Calu3 (cell line): Measurements from ENCODE around the gene DUT. TPM values are rescaled to one million over a fixed set of nuclear protein-coding genes. Genes with fewer than 3 reads are reported as not detected.
A peak's percentile ranks its signal among the peaks of the same experiment; 100 is the strongest.

Experiments used
- Bru-seq: library from RNA; stranded (reverse); fragments of 400-500 nt; gene quantifications from one replicate; lab custom pipeline; 2021; lab: Mats Ljungman, UMichigan
- BruChase-seq, 2 experiments: library from RNA; stranded (reverse); fragments of 400-500 nt; gene quantifications; one replicate each; lab custom pipeline; 2021; lab: Mats Ljungman, UMichigan
- BruUV-seq: library from RNA; stranded (reverse); fragments of 400-500 nt; replicated peaks from 2 replicates; lab custom pipeline; 2021; lab: Mats Ljungman, UMichigan
- CTCF ChIA-PET: fragments of 300-600 bp; sonication (Branson Sonifier 250); formaldehyde crosslinking; loops from one replicate; lab custom pipeline; 2022; ENCODE audit warnings: antibody characterized with exemption; lab: Charles Lee
- DNase-seq: peaks from one replicate; pipeline ENCODE4 v3.0.0; 2022
- H3K27ac Mint-ChIP-seq: one replicate; pipeline ENCODE4 v1.8.0; 2022; ENCODE audit warnings: mixed read lengths; ENCODE audit not compliant: unreplicated experiment
- H3K27me3 Mint-ChIP-seq: one replicate; pipeline ENCODE4 v1.8.0; 2022; ENCODE audit warnings: mixed read lengths; ENCODE audit not compliant: unreplicated experiment
- H3K36me3 Mint-ChIP-seq: one replicate; pipeline ENCODE4 v1.8.0; 2022; ENCODE audit warnings: mild to moderate bottlenecking, moderate library complexity, mixed read lengths; ENCODE audit not compliant: insufficient read depth, unreplicated experiment
- H3K4me1 Mint-ChIP-seq: one replicate; pipeline ENCODE4 v1.8.0; 2022; ENCODE audit warnings: mild to moderate bottlenecking, low read depth, mixed read lengths; ENCODE audit not compliant: unreplicated experiment
- H3K4me3 Mint-ChIP-seq: one replicate; pipeline ENCODE4 v1.8.0; 2022; ENCODE audit warnings: mild to moderate bottlenecking, low read depth, moderate library complexity, mixed read lengths; ENCODE audit not compliant: unreplicated experiment
- H3K9me3 Mint-ChIP-seq: one replicate; pipeline ENCODE4 v1.8.0; 2022; ENCODE audit warnings: low read depth, mixed read lengths; ENCODE audit not compliant: unreplicated experiment
- intact Hi-C: fragments of 100-400 bp; cut with micrococcal nuclease; formaldehyde crosslinking; loops from one replicate; pipeline ENCODE4 v1.10.0; 2022; ENCODE audit not compliant: unreplicated experiment
- long read RNA-seq: library from polyadenylated mRNA; stranded (forward); transcript quantifications from one replicate; pipeline ENCODE4 v2.0.0, GENCODE V29; 2022
- total RNA-seq: library from RNA; stranded (reverse); gene quantifications from 2 replicates; pipeline ENCODE4 v1.2.3, GENCODE V29; 2022
- TF ChIP-seq, protein P1 (sequence below): fragments of 200-600 bp; IDR thresholded peaks from one replicate; pipeline ENCODE4 v1.8.0; 2022; ENCODE audit warnings: antibody characterized with exemption; ENCODE audit not compliant: unreplicated experiment

DUT gene
- total RNA-seq (94.6 and 116 TPM in 2 replicates), Bru-seq, nascent RNA (percentile 84 among the genes with signal in this experiment), BruChase-seq, experiment 1, labeled RNA remaining after a 6-hour chase (percentile 87 among the genes with signal in this experiment), BruChase-seq, experiment 2, labeled RNA remaining after a 2-hour chase (percentile 80 among the genes with signal in this experiment)
- long read RNA-seq, transcript DUT-202 (6 exons, 1,935 nt), result minor isoform, 78 of 194 reads
- long read RNA-seq, transcript DUT-201 (7 exons, 2,147 nt), result major isoform, 91 of 194 reads
- long read RNA-seq, transcript DUT-205 (7 exons, 769 nt), result minor isoform, 15 of 194 reads
- long read RNA-seq, partial matches to known transcripts, result 1 of 194 reads
- long read RNA-seq, other reads (novel, unspliced or antisense), result 4 of 194 reads

GRCh38 chr15:48330855-48331795 is at the start of gene DUT:
DUT (plus strand) TSS chr15:48331429; CDS start chr15:48331516, 87 bp downstream.
- CTCF ChIA-PET, result interaction anchor here (0.6 to 0.7 kb wide), 2 partner anchors 22 to 1291 kb away, joined by 4 read pairs; no protein-coding TSS in a partner anchor
- no TSS peak for BruUV-seq
- H3K4me1 Mint-ChIP-seq, result peaks cover 13% of the 10 kb centered on the region
- H3K36me3 Mint-ChIP-seq, result peaks cover 31% of the 10 kb centered on the region
- DNase-seq, result peak; percentile 82
- no peaks in the 10 kb centered on the region for H3K9me3 Mint-ChIP-seq
- H3K27me3 Mint-ChIP-seq, result no peaks in the 10 kb centered on the region
- H3K27ac Mint-ChIP-seq, result peak within 1 kb of the TSS; percentile 79
- peak within 1 kb of the TSS; percentile 92 for H3K4me3 Mint-ChIP-seq
- TF ChIP-seq, protein P1, sequence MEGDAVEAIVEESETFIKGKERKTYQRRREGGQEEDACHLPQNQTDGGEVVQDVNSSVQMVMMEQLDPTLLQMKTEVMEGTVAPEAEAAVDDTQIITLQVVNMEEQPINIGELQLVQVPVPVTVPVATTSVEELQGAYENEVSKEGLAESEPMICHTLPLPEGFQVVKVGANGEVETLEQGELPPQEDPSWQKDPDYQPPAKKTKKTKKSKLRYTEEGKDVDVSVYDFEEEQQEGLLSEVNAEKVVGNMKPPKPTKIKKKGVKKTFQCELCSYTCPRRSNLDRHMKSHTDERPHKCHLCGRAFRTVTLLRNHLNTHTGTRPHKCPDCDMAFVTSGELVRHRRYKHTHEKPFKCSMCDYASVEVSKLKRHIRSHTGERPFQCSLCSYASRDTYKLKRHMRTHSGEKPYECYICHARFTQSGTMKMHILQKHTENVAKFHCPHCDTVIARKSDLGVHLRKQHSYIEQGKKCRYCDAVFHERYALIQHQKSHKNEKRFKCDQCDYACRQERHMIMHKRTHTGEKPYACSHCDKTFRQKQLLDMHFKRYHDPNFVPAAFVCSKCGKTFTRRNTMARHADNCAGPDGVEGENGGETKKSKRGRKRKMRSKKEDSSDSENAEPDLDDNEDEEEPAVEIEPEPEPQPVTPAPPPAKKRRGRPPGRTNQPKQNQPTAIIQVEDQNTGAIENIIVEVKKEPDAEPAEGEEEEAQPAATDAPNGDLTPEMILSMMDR, result no peak
- intact Hi-C loops, result no loop called here

GRCh38 chr15:48281674-48282073 is 49.6 kb upstream of the DUT start:
- CTCF ChIA-PET, result no interaction called here
- intact Hi-C loops, result no loop called here
- peaks cover 41% of the 10 kb centered on the region for H3K27me3 Mint-ChIP-seq
- DNase-seq, result no peak
- H3K27ac Mint-ChIP-seq, result no peak overlapping the region
- TF ChIP-seq, protein P1, result no peak
- no peak overlapping the region for H3K4me3 Mint-ChIP-seq
- no peaks in the 10 kb centered on the region for H3K9me3 Mint-ChIP-seq
- BruUV-seq, result no TSS peak
- no peaks in the 10 kb centered on the region for H3K4me1 Mint-ChIP-seq
- H3K36me3 Mint-ChIP-seq, result no peaks in the 10 kb centered on the region

DNA sequence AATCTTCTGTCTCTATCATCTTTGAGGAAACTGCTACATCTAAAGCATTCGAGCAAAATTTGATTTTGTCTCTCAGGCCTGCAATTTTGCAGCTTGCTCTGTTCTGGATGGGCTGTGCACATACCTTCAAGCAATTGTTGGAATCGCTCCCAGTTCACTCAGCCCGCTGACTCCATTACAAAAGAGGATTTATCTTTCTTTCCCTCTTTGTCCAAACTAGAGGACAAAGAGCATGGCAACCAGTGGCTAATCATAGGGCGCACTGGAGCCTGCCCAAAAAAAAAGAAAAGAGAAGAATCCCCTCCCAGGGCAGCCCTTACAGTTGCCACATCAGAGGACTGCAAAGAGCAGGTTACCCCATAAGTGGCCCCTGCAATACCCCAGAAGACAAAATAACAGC is 49.0 kb upstream of the DUT start:
- TF ChIP-seq, protein P1, result no peak
- Mint-ChIP-seq H3K4me3 (no peak overlapping the region), H3K27me3 (peaks cover 41% of the 10 kb centered on the region), H3K4me1 (no peaks in the 10 kb centered on the region), H3K9me3 (no peaks in the 10 kb centered on the region), H3K27ac (no peak overlapping the region), H3K36me3 (no peaks in the 10 kb centered on the region)
- CTCF ChIA-PET, result no interaction called here
- intact Hi-C loops, result no loop called here
- no peak for DNase-seq
- BruUV-seq, result no TSS peak

DNA sequence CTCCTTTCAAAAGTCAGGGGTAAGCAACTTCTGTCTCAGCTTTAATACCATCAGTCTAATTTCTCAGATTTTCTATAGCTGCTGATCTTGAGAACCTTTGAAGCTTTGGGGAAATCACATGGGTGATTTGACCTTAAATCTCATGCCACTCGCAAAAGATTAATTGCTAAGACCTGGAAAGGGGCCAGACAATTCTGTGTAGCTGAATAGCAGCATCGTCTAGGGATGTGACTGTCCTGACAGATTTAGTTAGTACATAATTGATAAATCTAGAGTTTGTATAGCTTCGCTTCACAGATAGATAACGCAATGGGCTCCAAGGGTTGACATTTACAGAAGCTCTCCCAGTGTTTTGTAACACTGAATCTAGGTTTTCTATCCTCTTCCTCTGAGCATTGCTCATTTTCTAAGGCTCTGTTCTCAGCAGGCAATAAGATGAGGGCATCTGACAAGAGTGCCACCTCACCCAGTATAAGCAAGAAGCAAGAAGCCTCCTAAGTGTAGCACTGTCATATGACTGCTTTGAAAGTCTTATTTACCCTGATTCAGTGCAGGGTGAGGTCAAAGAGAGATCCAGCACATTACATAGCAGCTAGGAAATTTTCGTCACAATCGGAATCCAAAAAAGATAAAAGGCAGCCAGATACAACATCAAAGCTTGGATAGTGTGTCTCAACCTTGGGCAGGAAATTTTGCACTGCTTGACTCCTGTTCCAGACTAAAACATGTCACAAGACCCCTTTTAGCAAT is 47.7 kb upstream of the DUT start:
- H3K9me3 Mint-ChIP-seq, result no peaks in the 10 kb centered on the region
- H3K27me3 Mint-ChIP-seq, result peaks cover 41% of the 10 kb centered on the region
- no peaks in the 10 kb centered on the region for H3K4me1 Mint-ChIP-seq
- no peak overlapping the region for H3K27ac Mint-ChIP-seq
- intact Hi-C loops, result no loop called here
- TF ChIP-seq, protein P1, result no peak
- no peaks in the 10 kb centered on the region for H3K36me3 Mint-ChIP-seq
- CTCF ChIA-PET, result interaction anchor here (1.6 kb wide), 1 partner anchor 9 kb away, joined by 3 read pairs; no protein-coding TSS in a partner anchor
- no peak for DNase-seq
- BruUV-seq, result no TSS peak
- no peak overlapping the region for H3K4me3 Mint-ChIP-seq
